Heart left ventricle (tissue), 13 donors: ENCODE measurements around the gene DCAF17.

ENCODE experiments used
- CTCF ChIP-seq, 12 donors: fragments of 200-600 bp; sonication (generic) in 4 of 12; IDR thresholded peaks; one replicate each; pipeline versions ENCODE4 v1.5.0 to v1.8.0; 2018 to 2022; ENCODE audit warnings: antibody characterized with exemption in 12 of 12, mild to moderate bottlenecking in 5 of 12
- POLR2A ChIP-seq, 2 donors: fragments of 450-650 bp; IDR thresholded peaks; one replicate each; pipeline ENCODE4 v1.6.1; 2017; ENCODE audit warnings: antibody characterized with exemption in 2 of 2, mild to moderate bottlenecking in 2 of 2, moderate library complexity in 2 of 2
- donor health status: ischemic (EF 13 %, LVEDD 7.1; RV severe dilation, severe dysfunction).
- donor health status: DM: no; HTN: yes; CAD: no.
- donor health status: DM: no; HTN: no; CAD: no.
- donor health status: ischemic (EF 25% LVEDD 6.9; RV normal size, moderate dysfunction).
- donor health status: ischemic (EF 25% LVEDD 5.7; RV mildly dilated, moderate dysfunction).
- donor health status: ischemic (EF 35%, LVEDD 5.7; RV mildly dilated, moderate dysfunction).
- donor health status: nonischemic (EF 11% LVEDD 7.7; RV severe dilation, severe dysfunction).
- donor health status: DM: yes; HTN: yes; CAD: no.
- donor health status: PGD.
- donor health status: ischemic (EF 29% LVEDD 5.4; RV normal size, mild dysfunction).
- donor health status: nonischemic (EF 23%, LVEDD 6.1; RV moderate dilation, normal function).

- TF ChIP-seq CTCF (IDR thresholded peaks at IDR 0.05) (no peak), POLR2A (IDR thresholded peaks at IDR 0.05) (no peak)
These were observed 58.6 kb downstream of the DCAF17 start for GRCh38 chr2:171492664-171493063.
